HK-2 (cell line): Measurements from ENCODE around the gene SHISA2.
A peak's percentile ranks its signal among the peaks of the same experiment; 100 is the strongest.

Experiments
- DNase-seq: peaks from one replicate; pipeline ENCODE4 v3.0.0-alpha.2; 2018; ENCODE audit not compliant: unreplicated experiment

The SHISA2 gene

DNA sequence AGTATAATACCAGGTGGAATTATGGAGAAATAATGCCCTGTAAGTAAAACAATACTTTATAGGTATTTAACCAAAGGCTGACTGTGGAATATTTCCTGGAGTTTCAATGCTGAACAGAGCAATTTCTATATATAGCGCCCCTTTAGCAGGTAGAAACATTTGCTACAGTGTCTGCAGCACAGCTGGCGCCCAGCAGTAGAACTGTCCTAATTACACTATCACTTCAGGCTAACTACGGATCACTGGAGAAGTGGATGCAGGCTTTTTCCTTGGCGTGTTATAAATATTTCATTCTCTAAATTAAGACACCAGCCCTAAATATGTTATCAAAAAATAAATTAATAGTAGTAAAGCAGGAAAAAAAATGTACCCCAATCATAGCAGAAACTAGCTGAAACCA lies 3.1 kb downstream of the SHISA2 start:
- DNase-seq = no peak

DNA sequence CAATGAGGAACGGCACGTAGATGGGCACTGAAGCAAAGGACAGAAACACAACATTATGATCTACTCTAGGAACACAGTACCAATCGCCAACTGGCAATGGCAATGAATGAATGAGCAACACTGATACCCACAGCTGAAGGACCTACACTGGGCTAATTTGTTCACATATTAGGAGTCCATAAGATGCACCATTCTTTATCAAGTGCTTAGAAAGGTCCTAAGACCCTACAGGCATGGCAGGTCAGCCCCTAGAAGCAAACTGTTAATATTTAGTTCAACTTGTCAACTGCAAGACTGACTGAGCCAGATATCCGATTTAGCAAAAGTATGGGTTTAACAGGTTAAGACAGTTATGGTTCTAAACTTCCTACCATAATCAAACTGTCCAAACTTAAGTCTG lies 4.8 kb downstream of the SHISA2 start:
- no peak for DNase-seq

GRCh38 chr13:26046639-26047038 lies 5.2 kb downstream of the SHISA2 start:
- no peak for DNase-seq

DNA sequence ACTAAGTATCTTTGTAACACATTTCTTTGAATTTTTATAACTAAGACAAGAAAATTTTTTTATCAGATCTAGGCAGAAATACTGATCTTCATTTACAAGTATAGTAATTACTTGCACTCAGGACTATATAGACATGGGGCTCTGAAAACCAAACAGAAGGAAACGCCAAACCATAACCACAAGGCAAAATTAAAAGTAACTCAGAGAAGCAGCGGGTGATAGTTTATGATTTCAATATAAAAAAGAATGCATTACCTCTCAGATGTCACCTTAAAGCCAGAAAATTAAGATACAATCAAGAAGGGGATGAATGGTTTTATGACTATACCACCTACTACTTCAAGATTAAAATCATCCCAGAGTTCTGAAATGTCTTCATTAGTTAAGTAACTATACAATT lies 6.7 kb downstream of the SHISA2 start:
- DNase-seq = no peak

DNA sequence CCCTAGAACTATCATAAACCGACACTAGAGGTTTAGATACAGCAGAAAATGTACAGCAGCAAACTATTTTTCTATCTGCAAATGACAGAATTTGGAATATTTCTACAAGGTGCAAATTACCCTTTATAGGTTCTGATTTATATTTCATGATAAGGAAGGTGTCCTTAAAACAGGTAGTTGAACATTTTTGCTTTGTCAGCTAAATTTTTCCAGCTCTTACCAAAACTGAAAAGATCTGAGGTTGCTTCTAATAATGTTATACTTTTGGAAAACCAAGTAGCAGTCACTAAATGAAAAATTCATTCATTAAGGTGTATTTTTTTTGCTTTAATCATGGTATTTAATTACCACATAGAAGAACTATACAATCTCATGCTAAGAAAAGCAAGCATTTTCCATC lies 9.0 kb downstream of the SHISA2 start:
- DNase-seq = no peak

GRCh38 chr13:26041444-26041843 lies 10.4 kb downstream of the SHISA2 start:
- DNase-seq = no peak

- DNase-seq = no peak
Observed at GRCh38 chr13:26038931-26039475, 12.8 kb downstream of the SHISA2 start.

DNA sequence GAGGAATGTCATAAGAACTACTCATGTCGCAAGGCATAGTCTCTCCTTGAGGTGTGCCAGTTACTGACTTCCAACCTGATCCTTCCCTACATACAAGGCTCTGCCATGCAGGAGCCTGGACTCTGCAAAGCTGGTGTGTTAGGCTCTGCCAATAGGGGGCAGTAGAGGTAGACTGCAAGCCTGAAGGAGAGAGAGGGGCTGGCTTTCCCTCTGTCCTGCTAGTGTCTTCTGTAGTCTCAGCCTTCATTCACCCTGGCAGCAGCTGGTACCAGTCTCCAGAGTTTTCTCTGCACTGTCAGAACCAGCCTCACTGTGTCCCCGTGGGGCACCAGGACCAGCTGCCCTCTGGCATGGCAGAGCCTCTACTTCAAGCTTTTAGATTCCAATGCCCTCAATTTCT lies 14.5 kb downstream of the SHISA2 start:
- no peak for DNase-seq

DNA sequence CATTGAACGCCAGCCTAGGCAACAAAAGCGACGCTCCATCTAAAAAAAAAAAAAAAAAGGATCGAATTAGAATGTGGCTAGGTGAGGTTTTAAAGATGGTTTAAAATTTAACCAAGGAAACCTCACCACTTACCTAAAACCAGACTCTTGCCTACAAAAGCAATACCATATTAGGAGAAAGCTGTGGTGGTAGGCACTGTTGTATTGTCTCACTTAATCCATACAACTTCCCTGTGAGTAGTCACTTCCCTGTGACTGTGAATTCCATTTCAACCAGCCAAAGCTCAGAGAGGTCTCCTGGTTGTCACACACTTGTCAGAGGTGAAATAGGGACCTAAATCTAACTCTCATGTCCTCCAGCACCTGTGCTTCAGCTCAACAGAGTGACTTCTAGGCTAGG lies 15.4 kb downstream of the SHISA2 start:
- DNase-seq = no peak

DNA sequence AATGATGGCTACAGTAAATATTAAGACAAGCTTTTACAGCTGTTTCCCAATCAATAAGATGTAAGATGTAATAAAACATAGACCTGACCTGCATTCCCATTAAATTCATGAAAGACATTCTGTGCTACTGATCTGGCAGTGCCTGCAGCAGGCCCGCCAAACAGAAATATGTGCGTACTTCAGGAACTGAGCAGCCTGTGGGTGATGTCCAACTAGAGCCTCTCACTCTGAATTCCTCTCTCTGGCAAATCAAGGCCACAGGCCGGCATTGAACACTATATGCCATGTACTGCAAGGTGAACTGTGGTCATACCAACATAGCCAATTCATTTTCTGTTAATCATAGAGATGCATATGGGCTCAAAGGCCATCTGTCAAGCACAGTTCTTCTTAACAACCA lies 17.8 kb downstream of the SHISA2 start:
- DNase-seq = no peak

DNA sequence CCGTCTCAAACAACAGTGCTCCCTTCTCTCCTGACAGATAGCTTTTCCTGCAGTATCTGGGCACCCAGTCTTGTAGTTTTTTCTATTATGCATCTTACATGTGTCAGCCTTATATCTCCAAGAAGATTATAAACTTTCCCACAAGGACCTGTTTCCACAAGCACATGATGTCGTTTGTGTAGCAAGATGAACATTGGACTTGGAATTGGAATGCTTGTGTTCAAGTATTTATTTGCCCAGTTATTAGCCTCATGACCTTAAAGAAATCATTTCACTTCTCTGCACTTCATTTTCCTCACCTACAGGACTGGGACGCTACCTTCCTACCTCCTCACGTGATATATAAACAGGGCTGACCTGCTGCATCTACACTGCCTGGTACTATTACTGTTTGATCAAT lies 21.5 kb downstream of the SHISA2 start:
- DNase-seq = no peak

DNA sequence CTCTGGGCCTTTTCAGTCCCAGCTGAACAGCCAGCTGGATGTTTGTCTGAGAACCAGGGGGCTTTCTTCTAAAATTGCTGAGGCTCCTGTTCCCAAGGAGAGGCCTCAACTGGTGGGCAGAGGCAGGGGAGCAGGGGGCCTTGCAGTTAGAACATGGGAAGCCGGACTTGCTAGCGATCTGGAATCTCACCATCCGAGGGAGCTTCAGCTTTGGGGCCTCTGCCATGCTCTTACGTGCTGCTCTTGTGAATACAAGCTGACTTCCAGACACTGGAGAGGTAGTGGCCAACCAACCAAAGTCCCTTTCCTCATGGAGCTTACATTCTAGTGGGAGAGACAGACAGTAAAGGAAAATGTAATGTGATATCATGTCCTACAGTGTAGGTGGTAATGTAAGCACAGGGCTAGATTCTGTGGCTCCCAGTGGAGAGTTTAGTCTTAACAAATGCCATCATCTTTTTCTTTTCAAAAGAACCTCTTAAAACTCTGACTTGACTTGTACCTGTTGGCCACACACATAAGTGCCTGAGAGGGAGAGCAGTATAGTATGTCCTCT lies 22.2 kb downstream of the SHISA2 start:
- DNase-seq = no peak

GRCh38 chr13:26026211-26026610 lies 25.6 kb downstream of the SHISA2 start:
- no peak for DNase-seq

GRCh38 chr13:26025771-26026170 lies 26.0 kb downstream of the SHISA2 start:
- DNase-seq = no peak

- DNase-seq = no peak
Observed at GRCh38 chr13:26025196-26025595, 26.6 kb downstream of the SHISA2 start.

DNA sequence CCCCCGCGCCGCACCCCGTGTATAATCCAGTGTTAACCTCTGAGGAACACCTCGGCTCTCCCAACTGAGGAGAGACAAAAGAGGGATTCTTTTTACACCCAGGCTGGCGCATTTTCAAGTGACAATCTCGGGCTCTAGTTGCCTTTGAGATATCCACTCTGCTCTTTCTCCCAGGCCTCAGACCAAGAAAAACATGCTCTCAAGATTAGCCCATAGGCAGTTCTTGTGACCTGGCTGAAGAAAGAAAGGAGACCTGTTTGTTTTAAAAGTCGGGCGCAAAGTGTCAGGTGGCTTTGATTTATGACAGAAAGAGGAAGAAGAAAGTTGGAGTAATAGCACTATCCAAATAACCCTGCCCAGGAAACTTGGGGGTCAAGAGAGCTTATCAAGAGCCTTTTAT lies 27.3 kb downstream of the SHISA2 start:
- no peak for DNase-seq

DNA sequence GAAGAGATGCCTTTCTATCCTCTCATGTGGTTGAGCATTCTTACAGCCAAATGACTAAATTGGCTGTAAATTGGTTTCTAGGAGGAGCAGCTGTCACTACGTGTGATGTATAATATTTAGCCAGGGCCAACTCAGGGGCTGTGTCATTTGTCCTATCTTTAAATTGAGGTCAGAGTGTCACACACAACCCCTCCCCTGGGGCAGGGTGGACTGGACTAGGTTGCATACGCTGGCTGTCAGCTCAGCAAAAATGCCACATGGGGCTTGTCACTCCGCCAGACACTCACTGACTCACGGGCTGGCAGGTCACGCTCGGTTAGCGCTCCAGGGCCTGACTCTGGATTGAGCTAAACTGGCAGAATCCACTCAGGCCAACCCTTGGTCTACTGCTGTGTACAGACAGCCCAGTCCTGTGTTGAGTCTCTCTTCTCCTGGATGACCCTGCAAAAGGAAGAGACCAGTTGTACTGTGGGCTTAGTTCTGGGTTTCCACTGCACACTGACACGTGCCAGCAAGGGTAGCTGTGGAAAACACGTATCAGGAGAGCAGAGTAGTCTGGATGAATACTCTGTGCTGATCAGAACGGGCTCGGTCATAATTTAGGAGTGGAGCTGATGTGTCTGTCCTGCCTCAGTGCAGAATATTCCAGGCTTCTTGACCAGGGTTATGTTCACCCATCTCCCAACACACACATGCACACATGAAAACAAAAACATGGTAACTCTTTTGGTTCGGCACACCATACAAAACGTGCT lies 29.1 kb downstream of the SHISA2 start:
- DNase-seq = peak; percentile 86

GRCh38 chr13:26021956-26022355 lies 29.9 kb downstream of the SHISA2 start:
- DNase-seq = no peak

- DNase-seq = no peak
Observed at GRCh38 chr13:26021516-26021915, 30.3 kb downstream of the SHISA2 start.

DNA sequence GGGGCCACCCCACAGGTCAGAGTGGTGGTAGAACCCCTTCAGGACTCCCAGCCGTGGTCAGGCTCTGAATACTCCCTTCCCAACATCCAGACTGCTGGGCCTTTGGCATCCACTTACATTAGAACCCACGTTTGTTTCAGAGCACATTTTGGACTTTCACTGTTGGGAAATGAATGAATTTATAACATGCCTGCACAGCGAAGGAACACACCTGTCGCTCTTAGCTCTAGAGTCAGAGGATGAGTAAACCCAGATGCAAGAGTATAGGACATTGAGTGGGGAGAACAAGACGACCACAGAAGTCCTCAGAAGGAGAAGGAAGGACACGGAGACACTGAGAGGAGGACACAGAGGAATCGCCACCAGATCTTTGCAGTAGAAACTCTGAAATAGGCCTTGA lies 30.9 kb downstream of the SHISA2 start:
- DNase-seq = no peak

DNA sequence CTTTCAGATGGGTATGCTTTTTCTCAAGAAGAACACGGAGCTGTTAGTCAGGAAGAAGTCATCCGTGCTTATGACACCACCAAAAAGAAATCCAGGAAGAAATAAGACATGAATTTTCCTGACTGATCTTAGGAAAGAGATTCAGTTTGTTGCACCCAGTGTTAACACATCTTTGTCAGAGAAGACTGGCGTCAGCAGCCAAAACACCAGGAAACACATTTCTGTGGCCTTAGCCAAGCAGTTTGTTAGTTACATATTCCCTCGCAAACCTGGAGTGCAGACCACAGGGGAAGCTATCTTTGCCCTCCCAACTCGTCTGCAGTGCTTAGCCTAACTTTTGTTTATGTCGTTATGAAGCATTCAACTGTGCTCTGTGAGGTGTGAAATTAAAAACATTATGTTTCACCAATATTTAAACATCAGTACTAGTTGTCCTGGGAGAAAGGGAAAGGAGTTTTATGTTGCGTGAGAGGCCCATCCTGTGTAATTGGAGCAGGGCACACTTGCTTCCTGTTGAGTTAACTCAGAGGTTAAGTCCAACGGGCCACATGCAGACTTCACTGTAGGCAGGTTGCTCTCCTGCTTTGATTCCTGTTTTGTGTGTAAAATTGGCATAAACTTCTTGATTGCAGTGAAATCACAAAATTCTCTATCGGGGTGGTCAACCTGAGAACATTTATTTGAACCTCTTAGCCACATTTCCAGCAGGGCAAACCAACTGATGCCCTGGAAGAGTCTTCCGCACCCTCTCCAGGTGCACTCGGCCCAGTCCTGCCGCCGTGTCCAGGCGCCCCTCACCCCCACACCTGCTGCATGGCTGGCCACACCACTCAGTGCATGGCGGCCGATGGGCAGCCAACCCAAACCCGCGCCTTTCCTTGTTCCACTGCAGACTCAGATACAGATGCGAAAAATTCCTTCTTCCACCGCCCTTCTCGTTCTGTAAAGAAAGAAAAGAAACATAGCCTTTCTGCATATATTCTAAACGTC lies 31.6 kb downstream of the SHISA2 start:
- DNase-seq = peak; percentile 66

GRCh38 chr13:26019251-26019650 lies 32.6 kb downstream of the SHISA2 start:
- DNase-seq = no peak
